MCF 10A (cell line): Measurements from ENCODE around the gene IGLON5. TPM values are rescaled to one million over a fixed set of nuclear protein-coding genes. Genes with fewer than 3 reads are reported as not detected.

Source experiments
- Bru-seq: library from RNA; stranded (reverse); fragments of 400-500 nt; gene quantifications from one replicate; lab custom pipeline; 2021; lab: Mats Ljungman, UMichigan
- BruChase-seq, 2 experiments: library from RNA; stranded (reverse); fragments of 400-500 nt; gene quantifications; one replicate each; lab custom pipeline; 2021; lab: Mats Ljungman, UMichigan
- BruUV-seq: library from RNA; stranded (reverse); fragments of 400-500 nt; replicated peaks from 2 replicates; lab custom pipeline; 2021; lab: Mats Ljungman, UMichigan
- CTCF ChIA-PET: fragments of 300-600 bp; sonication (Branson Sonifier 250); formaldehyde crosslinking; extraction: SDS; loops from one replicate; lab custom pipeline; 2021; ENCODE audit warnings: antibody characterized with exemption, inconsistent platforms; lab: Yijun Ruan, JAX
- POLR2A ChIA-PET: fragments of 300-600, 350-650 bp; sonication (Branson Sonifier 250); formaldehyde crosslinking; extraction: SDS; loops from one replicate; lab custom pipeline; 2020; ENCODE audit warnings: antibody characterized with exemption, inconsistent platforms; lab: Yijun Ruan, JAX
- DNase-seq: peaks from one replicate; pipeline ENCODE4 v3.0.0-alpha.2; 2018; ENCODE audit not compliant: unreplicated experiment
- H3K27ac Mint-ChIP-seq: one replicate; pipeline ENCODE4 v1.8.0; 2022; ENCODE audit warnings: mild to moderate bottlenecking, low read depth, mixed read lengths; ENCODE audit not compliant: unreplicated experiment
- H3K27me3 Mint-ChIP-seq: one replicate; pipeline ENCODE4 v1.8.0; 2022; ENCODE audit warnings: mixed read lengths; ENCODE audit not compliant: insufficient read depth, unreplicated experiment
- H3K36me3 Mint-ChIP-seq: one replicate; pipeline ENCODE4 v1.8.0; 2022; ENCODE audit warnings: mild to moderate bottlenecking, moderate library complexity, mixed read lengths; ENCODE audit not compliant: insufficient read depth, unreplicated experiment
- H3K4me1 Mint-ChIP-seq: one replicate; pipeline ENCODE4 v1.8.0; 2022; ENCODE audit warnings: mixed read lengths; ENCODE audit not compliant: insufficient read depth, unreplicated experiment
- H3K4me3 Mint-ChIP-seq: one replicate; pipeline ENCODE4 v1.8.0; 2022; ENCODE audit warnings: mild to moderate bottlenecking, moderate library complexity, mixed read lengths; ENCODE audit not compliant: unreplicated experiment
- H3K9me3 Mint-ChIP-seq: one replicate; pipeline ENCODE4 v1.8.0; 2022; ENCODE audit warnings: mixed read lengths; ENCODE audit not compliant: unreplicated experiment
- intact Hi-C: fragments of 100-400 bp; cut with micrococcal nuclease; formaldehyde crosslinking; loops from 2 replicates; pipeline ENCODE4 v1.14.1; 2022
- long read RNA-seq: library from polyadenylated mRNA; stranded (forward); transcript quantifications from one replicate; pipeline ENCODE4 v2.0.0, GENCODE V29; 2022
- total RNA-seq: library from RNA; stranded (reverse); gene quantifications from 2 replicates; pipeline ENCODE4 v1.2.3, GENCODE V29; 2022
- TF ChIP-seq, protein P1 (sequence below): fragments of 200-600 bp; IDR thresholded peaks from one replicate; pipeline ENCODE4 v1.8.0; 2022; ENCODE audit warnings: antibody characterized with exemption, mild to moderate bottlenecking; ENCODE audit not compliant: unreplicated experiment

IGLON5 gene
- not detected in 2 replicates for total RNA-seq
- Bru-seq, nascent RNA: not detected
- not detected for BruChase-seq, experiment 1, labeled RNA remaining after a 6-hour chase
- BruChase-seq, experiment 2, labeled RNA remaining after a 2-hour chase: not detected
- long read RNA-seq: 0 reads

DNA sequence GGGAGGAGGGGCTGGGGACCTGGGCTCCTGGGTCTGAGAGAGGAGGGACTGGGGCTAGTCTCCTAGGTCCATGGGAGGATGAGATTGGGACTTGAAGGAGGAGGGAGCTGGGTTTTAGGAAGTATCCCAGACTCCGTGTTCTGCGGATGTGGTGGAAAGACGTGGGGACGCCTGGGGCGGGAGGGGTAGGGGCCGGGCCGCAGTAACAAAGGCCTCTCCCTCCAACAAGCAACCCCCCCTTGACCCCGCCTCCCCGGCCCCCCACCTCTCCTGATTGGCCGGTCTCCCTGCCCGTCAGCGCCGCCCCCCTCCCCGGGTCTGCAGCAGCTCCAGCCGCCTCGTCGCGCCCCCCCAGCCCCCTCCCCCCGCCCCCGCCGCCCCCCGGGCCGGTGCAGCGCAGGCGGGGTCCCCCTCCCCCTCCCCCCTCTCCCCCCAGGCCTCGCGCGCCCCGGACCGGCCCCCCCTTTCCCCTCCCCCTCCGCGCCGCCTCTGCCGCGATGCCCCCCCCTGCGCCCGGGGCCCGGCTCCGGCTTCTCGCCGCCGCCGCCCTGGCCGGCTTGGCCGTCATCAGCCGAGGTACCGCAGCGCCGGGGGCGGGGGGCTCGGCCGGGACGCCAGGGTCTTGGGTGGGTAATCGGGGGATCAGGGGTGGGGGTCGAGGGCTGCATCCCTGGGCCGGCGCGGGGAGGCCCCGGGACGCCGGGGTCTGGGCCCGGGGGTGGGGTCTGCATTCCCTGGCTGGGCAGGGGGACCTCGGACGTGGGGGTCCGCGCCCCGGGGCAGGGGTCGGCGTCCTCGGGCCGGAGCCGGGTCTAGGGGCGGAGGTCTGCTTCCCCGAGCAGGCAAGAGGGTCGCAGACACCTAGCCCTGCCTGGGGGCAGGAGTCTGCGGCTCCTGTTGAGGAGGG, at the start of gene IGLON5:
Gene IGLON5, plus strand, starts transcription at position 294 of the 907 bp plus-strand sequence. Its CDS starts 204 bp downstream, at position 498.
- DNase-seq: no peak
- ChIA-PET POLR2A (no interaction called here), CTCF (interaction anchor here (0.6 kb wide), 1 partner anchor 44 kb away, joined by 3 read pairs; no protein-coding TSS in a partner anchor)
- Mint-ChIP-seq H3K4me1 (no peaks in the 10 kb centered on the region), H3K27me3 (no peaks in the 10 kb centered on the region), H3K36me3 (peaks cover 6% of the 10 kb centered on the region), H3K9me3 (peaks cover 52% of the 10 kb centered on the region), H3K4me3 (no peak within 1 kb of the TSS), H3K27ac (no peak within 1 kb of the TSS)
- TF ChIP-seq, protein P1, sequence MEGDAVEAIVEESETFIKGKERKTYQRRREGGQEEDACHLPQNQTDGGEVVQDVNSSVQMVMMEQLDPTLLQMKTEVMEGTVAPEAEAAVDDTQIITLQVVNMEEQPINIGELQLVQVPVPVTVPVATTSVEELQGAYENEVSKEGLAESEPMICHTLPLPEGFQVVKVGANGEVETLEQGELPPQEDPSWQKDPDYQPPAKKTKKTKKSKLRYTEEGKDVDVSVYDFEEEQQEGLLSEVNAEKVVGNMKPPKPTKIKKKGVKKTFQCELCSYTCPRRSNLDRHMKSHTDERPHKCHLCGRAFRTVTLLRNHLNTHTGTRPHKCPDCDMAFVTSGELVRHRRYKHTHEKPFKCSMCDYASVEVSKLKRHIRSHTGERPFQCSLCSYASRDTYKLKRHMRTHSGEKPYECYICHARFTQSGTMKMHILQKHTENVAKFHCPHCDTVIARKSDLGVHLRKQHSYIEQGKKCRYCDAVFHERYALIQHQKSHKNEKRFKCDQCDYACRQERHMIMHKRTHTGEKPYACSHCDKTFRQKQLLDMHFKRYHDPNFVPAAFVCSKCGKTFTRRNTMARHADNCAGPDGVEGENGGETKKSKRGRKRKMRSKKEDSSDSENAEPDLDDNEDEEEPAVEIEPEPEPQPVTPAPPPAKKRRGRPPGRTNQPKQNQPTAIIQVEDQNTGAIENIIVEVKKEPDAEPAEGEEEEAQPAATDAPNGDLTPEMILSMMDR: no peak
- no TSS peak for BruUV-seq
- intact Hi-C loops: no loop called here

DNA sequence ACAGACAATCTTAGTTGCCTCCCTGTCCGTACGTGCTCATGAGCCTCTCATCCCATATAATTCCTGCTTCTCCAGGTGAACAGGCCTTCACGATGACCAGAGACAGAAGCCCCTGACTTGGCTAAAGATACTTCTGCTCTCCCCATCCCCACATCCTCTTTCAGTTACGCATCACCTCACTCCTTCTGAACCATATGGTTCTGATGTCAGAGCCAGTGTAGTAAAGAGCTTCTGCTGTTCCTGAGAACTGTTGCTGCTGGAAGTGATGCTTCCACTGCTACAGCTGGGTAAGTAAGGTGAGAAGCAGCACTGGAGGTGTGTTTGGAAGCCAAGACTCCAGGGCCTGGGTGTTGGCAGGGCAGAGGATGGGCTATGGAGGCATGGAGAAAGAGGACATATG, 47.6 kb upstream of the IGLON5 start:
- TF ChIP-seq, protein P1: no peak
- CTCF ChIA-PET: no interaction called here
- Mint-ChIP-seq H3K4me1 (no peaks in the 10 kb centered on the region), H3K36me3 (no peaks in the 10 kb centered on the region), H3K4me3 (no peak overlapping the region), H3K27me3 (no peaks in the 10 kb centered on the region), H3K9me3 (peaks cover 38% of the 10 kb centered on the region), H3K27ac (no peak overlapping the region)
- intact Hi-C loops: no loop called here
- POLR2A ChIA-PET: no interaction called here
- BruUV-seq: no TSS peak
- no peak for DNase-seq

DNA sequence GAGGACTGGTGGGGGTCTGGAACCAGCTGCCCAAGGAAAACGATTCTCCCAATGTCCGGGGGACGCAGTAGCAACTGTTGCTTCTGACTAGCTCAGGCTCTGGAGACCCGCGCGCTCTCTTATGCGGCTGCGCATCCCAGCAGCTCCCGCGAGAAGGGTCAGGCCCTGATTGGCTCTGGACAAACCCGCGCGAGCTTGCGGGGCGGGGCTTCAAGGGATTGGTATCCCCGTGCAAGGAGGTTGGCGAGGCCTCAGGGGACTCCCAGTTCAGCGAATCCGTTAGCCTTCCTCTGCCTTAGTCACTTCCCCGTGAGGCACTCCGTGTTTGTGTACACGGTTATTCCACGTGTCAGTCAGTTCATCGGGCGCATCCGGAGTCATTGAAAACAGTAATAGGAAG, 40.4 kb upstream of the IGLON5 start:
- H3K4me3 Mint-ChIP-seq: no peak overlapping the region
- no peaks in the 10 kb centered on the region for H3K27me3 Mint-ChIP-seq
- DNase-seq: no peak
- ChIA-PET POLR2A (no interaction called here), CTCF (interaction anchor here (0.7 to 1.6 kb wide), 3 partner anchors 12 to 46 kb away, joined by 3 to 8 read pairs (median 4); no protein-coding TSS in a partner anchor)
- H3K4me1 Mint-ChIP-seq: no peaks in the 10 kb centered on the region
- H3K36me3 Mint-ChIP-seq: no peaks in the 10 kb centered on the region
- no TSS peak for BruUV-seq
- H3K9me3 Mint-ChIP-seq: peaks cover 42% of the 10 kb centered on the region
- no peak overlapping the region for H3K27ac Mint-ChIP-seq
- TF ChIP-seq, protein P1: no peak
- intact Hi-C loops: no loop called here

DNA sequence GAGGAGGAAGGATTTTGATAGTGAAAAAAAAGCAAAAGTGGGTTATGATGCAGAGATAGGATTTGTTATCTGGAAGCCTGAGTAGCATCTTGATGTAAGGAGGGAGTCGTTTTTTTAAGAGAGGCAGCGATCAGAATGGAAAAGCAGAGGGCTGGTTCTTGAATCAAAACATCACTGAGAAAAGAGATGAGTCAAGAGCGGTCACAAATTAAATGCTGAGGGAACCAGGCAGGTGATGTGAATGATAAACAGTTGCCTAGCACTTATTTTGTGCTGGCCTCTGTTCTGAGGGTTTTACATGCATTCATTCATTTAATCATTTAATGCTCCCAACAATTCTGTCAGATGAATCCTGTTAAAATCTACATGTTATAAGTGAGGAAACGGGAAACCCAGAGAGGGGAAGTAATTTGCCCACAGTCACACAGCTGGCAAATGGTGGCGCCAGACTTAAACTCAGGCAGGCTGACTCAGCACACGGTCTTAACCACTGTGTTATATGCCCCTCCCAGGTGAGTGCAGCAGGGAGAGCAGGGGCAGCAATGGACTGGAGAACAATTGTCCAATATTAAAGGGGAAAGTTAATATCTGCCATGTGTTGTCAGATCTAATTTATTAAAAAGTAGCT, 39.1 kb upstream of the IGLON5 start:
- BruUV-seq: no TSS peak
- no peaks in the 10 kb centered on the region for H3K4me1 Mint-ChIP-seq
- POLR2A ChIA-PET: interaction anchor here (0.6 kb wide), 1 partner anchor 35 kb away, joined by 3 read pairs; no protein-coding TSS in a partner anchor
- peaks cover 32% of the 10 kb centered on the region for H3K9me3 Mint-ChIP-seq
- no peak for DNase-seq
- H3K27ac Mint-ChIP-seq: no peak overlapping the region
- no peaks in the 10 kb centered on the region for H3K36me3 Mint-ChIP-seq
- no peak overlapping the region for H3K4me3 Mint-ChIP-seq
- TF ChIP-seq, protein P1: no peak
- H3K27me3 Mint-ChIP-seq: no peaks in the 10 kb centered on the region
- CTCF ChIA-PET: interaction anchor here (0.6 to 1.2 kb wide), 2 partner anchors 13 to 366 kb away, joined by 3 to 4 read pairs; no protein-coding TSS in a partner anchor
- intact Hi-C loops: no loop called here
